MCF 10A (cell line): Measurements from ENCODE around the gene SASH1. TPM values are rescaled to one million over a fixed set of nuclear protein-coding genes. Genes with fewer than 3 reads are reported as not detected.
A peak's percentile ranks its signal among the peaks of the same experiment; 100 is the strongest.

ENCODE experiments used
- BruUV-seq: library from RNA; stranded (reverse); fragments of 400-500 nt; replicated peaks from 2 replicates; lab custom pipeline; 2021; lab: Mats Ljungman, UMichigan
- CTCF ChIA-PET: fragments of 300-600 bp; sonication (Branson Sonifier 250); formaldehyde crosslinking; extraction: SDS; loops from one replicate; lab custom pipeline; 2021; ENCODE audit warnings: antibody characterized with exemption, inconsistent platforms; lab: Yijun Ruan, JAX
- POLR2A ChIA-PET: fragments of 300-600, 350-650 bp; sonication (Branson Sonifier 250); formaldehyde crosslinking; extraction: SDS; loops from one replicate; lab custom pipeline; 2020; ENCODE audit warnings: antibody characterized with exemption, inconsistent platforms; lab: Yijun Ruan, JAX
- DNase-seq: peaks from one replicate; pipeline ENCODE4 v3.0.0-alpha.2; 2018; ENCODE audit not compliant: unreplicated experiment
- H3K27ac Mint-ChIP-seq: one replicate; pipeline ENCODE4 v1.8.0; 2022; ENCODE audit warnings: mild to moderate bottlenecking, low read depth, mixed read lengths; ENCODE audit not compliant: unreplicated experiment
- H3K27me3 Mint-ChIP-seq: one replicate; pipeline ENCODE4 v1.8.0; 2022; ENCODE audit warnings: mixed read lengths; ENCODE audit not compliant: insufficient read depth, unreplicated experiment
- H3K36me3 Mint-ChIP-seq: one replicate; pipeline ENCODE4 v1.8.0; 2022; ENCODE audit warnings: mild to moderate bottlenecking, moderate library complexity, mixed read lengths; ENCODE audit not compliant: insufficient read depth, unreplicated experiment
- H3K4me1 Mint-ChIP-seq: one replicate; pipeline ENCODE4 v1.8.0; 2022; ENCODE audit warnings: mixed read lengths; ENCODE audit not compliant: insufficient read depth, unreplicated experiment
- H3K4me3 Mint-ChIP-seq: one replicate; pipeline ENCODE4 v1.8.0; 2022; ENCODE audit warnings: mild to moderate bottlenecking, moderate library complexity, mixed read lengths; ENCODE audit not compliant: unreplicated experiment
- H3K9me3 Mint-ChIP-seq: one replicate; pipeline ENCODE4 v1.8.0; 2022; ENCODE audit warnings: mixed read lengths; ENCODE audit not compliant: unreplicated experiment
- CTCF ChIP-seq: fragments of 200-600 bp; IDR thresholded peaks from one replicate; pipeline ENCODE4 v1.8.0; 2022; ENCODE audit warnings: antibody characterized with exemption, mild to moderate bottlenecking; ENCODE audit not compliant: unreplicated experiment
- intact Hi-C: fragments of 100-400 bp; cut with micrococcal nuclease; formaldehyde crosslinking; loops from 2 replicates; pipeline ENCODE4 v1.14.1; 2022
- total RNA-seq: library from RNA; stranded (reverse); gene quantifications from 2 replicates; pipeline ENCODE4 v1.2.3, GENCODE V29; 2022

The SASH1 gene
- total RNA-seq, 1 experiment from 2014 or later, result 18.4 TPM

- BruUV-seq, result TSS peak; percentile 56
- no peaks in the 10 kb centered on the region for H3K36me3 Mint-ChIP-seq
- peak overlapping the region; percentile 99 for H3K27ac Mint-ChIP-seq
- intact Hi-C loops, result loop anchor here (1.0 to 5.0 kb wide), 2 partner anchors 75 to 165 kb away; no protein-coding TSS in a partner anchor
- no peaks in the 10 kb centered on the region for H3K9me3 Mint-ChIP-seq
- DNase-seq, result no peak
- ChIA-PET CTCF (interaction anchor here (0.6 to 1.1 kb wide), 2 partner anchors 24 to 835 kb away, joined by 3 to 4 read pairs; no protein-coding TSS in a partner anchor), POLR2A (interaction anchor here (0.6 to 1.9 kb wide), 25 partner anchors 9 to 165 kb away, joined by 3 to 23 read pairs (median 4); no protein-coding TSS in a partner anchor)
- no peaks in the 10 kb centered on the region for H3K27me3 Mint-ChIP-seq
- no peak for TF ChIP-seq CTCF
- H3K4me3 Mint-ChIP-seq, result peak overlapping the region; percentile 90
- H3K4me1 Mint-ChIP-seq, result peaks cover 30% of the 10 kb centered on the region
Observed at GRCh38 chr6:148342100-148342349, 613 bp upstream of the SASH1 start.

GRCh38 chr6:148343047-148343782 is 577 bp downstream of the SASH1 start:
- H3K9me3 Mint-ChIP-seq, result no peaks in the 10 kb centered on the region
- intact Hi-C loops, result loop anchor here (1.0 to 5.0 kb wide), 3 partner anchors 99 to 166 kb away; no protein-coding TSS in a partner anchor
- no peaks in the 10 kb centered on the region for H3K27me3 Mint-ChIP-seq
- no peaks in the 10 kb centered on the region for H3K36me3 Mint-ChIP-seq
- peak overlapping the region; percentile 90 for H3K4me3 Mint-ChIP-seq
- TF ChIP-seq CTCF, result no peak
- H3K27ac Mint-ChIP-seq, result peak overlapping the region; percentile 99
- ChIA-PET POLR2A (interaction anchor here (0.5 to 1.9 kb wide), 31 partner anchors 8 to 167 kb away, joined by 3 to 23 read pairs (median 4); no protein-coding TSS in a partner anchor), CTCF (interaction anchor here (0.6 to 0.7 kb wide), 3 partner anchors 17 to 53 kb away, joined by 3 to 4 read pairs (median 3); no protein-coding TSS in a partner anchor)
- peak; percentile 21 for DNase-seq
- peaks cover 34% of the 10 kb centered on the region for H3K4me1 Mint-ChIP-seq
- BruUV-seq, result no TSS peak

DNA sequence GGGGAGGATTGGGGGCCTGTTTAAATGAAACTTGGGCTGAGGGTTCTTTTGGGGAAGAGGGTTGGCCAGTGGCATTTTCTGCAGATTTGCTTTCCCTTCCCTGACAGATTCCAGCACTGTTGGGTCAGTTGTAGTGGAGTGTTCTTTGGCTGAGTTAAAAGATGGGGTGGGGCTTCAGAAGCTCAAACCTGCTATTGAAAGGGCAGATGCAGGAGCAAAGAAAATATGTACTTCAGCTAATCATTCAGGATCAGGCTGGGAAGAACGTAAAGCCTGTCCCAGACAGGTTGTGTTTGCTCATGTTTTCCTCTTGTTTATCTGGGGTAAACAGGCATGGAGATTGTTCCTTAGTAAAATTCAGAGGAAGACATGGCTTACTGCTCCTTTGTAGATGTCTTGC is 2.5 kb downstream of the SASH1 start:
- CTCF ChIA-PET, result interaction anchor here (1.0 to 1.7 kb wide), 2 partner anchors 119 to 194 kb away, joined by 4 read pairs; no protein-coding TSS in a partner anchor
- TF ChIP-seq CTCF, result no peak
- H3K9me3 Mint-ChIP-seq, result no peaks in the 10 kb centered on the region
- no peaks in the 10 kb centered on the region for H3K36me3 Mint-ChIP-seq
- DNase-seq, result no peak
- intact Hi-C loops, result no loop called here
- POLR2A ChIA-PET, result interaction anchor here (1.3 kb wide), 1 partner anchor 22 kb away, joined by 3 read pairs; no protein-coding TSS in a partner anchor
- H3K4me1 Mint-ChIP-seq, result peaks cover 34% of the 10 kb centered on the region
- no peaks in the 10 kb centered on the region for H3K27me3 Mint-ChIP-seq
- no peak overlapping the region for H3K4me3 Mint-ChIP-seq
- no TSS peak for BruUV-seq
- no peak overlapping the region for H3K27ac Mint-ChIP-seq

GRCh38 chr6:148345578-148345977 is 2.9 kb downstream of the SASH1 start:
- no peak for DNase-seq
- BruUV-seq, result no TSS peak
- Mint-ChIP-seq H3K4me3 (no peak overlapping the region), H3K27me3 (no peaks in the 10 kb centered on the region), H3K27ac (no peak overlapping the region), H3K36me3 (no peaks in the 10 kb centered on the region), H3K4me1 (peaks cover 34% of the 10 kb centered on the region), H3K9me3 (no peaks in the 10 kb centered on the region)
- ChIA-PET CTCF (interaction anchor here (0.6 to 1.7 kb wide), 3 partner anchors 82 to 196 kb away, joined by 3 to 4 read pairs (median 3); no protein-coding TSS in a partner anchor), POLR2A (interaction anchor here (0.6 to 1.3 kb wide), 2 partner anchors 22 to 160 kb away, joined by 3 read pairs; no protein-coding TSS in a partner anchor)
- no peak for TF ChIP-seq CTCF
- intact Hi-C loops, result no loop called here
